Spleen (tissue), 7 donors: Measurements from ENCODE around the gene NFATC2.

Experiments used
- CTCF ChIP-seq, 11 experiments: fragments of 200-600 bp in 7 of 11; fragments of 450-650 bp in 4 of 11; sonication (generic) in 4 of 11; IDR thresholded peaks in 8 of 11; conservative IDR thresholded peaks in 3 of 11; 1 replicate in 7 of 11; 2 replicates in 4 of 11; pipeline versions ENCODE4 v1.4.0 to v1.8.0; 2016 to 2021; ENCODE audit warnings: antibody characterized with exemption in 11 of 11, inconsistent platforms in 4 of 11, mild to moderate bottlenecking in 1 of 11
- POLR2A ChIP-seq, 3 donors: fragments of 450-650 bp; IDR thresholded peaks; one replicate each; pipeline ENCODE4 v1.5.1; 2017; ENCODE audit warnings: antibody characterized with exemption in 3 of 3, mild to moderate bottlenecking in 1 of 3
- donor health status: DM: no; HTN: no; CAD: no; lungs with moderate emphysema.
- donor health status: DM: no; HTN: no; CAD: no.
- donor health status: DM: no; HTN: no; CAD: no.

DNA sequence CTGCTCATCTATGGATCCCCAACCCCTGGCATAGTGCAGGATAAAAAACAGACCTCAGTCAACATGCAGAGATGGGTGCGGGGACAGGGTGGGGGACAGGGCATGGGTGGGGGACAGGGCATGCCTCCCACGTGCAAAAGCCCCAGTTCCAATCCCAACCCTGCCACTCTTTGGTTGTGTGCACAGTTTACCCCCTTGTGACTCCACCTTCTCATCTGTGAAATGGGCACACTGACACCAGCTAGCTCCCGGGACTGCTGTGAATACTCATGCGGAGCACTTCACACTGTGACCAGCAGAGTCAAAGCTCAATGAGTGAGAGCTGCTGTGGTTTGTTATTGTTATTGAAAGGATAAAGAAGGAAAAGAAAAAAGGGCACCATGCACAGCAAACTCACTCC is 69.3 kb downstream of the NFATC2 start:
- no peak for TF ChIP-seq POLR2A (IDR thresholded peaks at IDR 0.05)
- no peak for TF ChIP-seq CTCF (IDR thresholded peaks at IDR 0.05 in 8 of 11, conservative IDR thresholded peaks at IDR 0.05 in 3 of 11)
